HepG2 (cell line): ENCODE data around the gene FKBP14. TPM values are rescaled to one million over a fixed set of nuclear protein-coding genes. Genes with fewer than 3 reads are reported as not detected.

ENCODE experiments used
- FOXA1 ChIP-seq, 2 experiments: fragments of 450-650 bp in 1 of 2; sonication (generic) in 1 of 2; formaldehyde crosslinking in 1 of 2; IDR thresholded peaks; 2 replicates each; pipeline versions ENCODE4 v1.4.0 to v1.6.1; 2016 to 2020; ENCODE audit warnings: missing genetic modification reagents in 1 of 2
- KLF11 ChIP-seq: IDR thresholded peaks from 2 replicates; pipeline ENCODE4 v1.6.1; 2016; ENCODE audit warnings: missing compliant biosample characterization
- MLX ChIP-seq: IDR thresholded peaks from 2 replicates; pipeline ENCODE4 v1.6.1; 2016
- MLXIP ChIP-seq: sonication (generic); formaldehyde crosslinking; IDR thresholded peaks from 2 replicates; pipeline ENCODE4 v1.9.0; 2021; ENCODE audit warnings: missing genetic modification reagents, borderline replicate concordance
- PRPF4 ChIP-seq: fragments of 200-400 bp; formaldehyde crosslinking; IDR thresholded peaks from 2 replicates; pipeline ENCODE4 v1.6.1; 2016; ENCODE audit warnings: low read length, low read depth; ENCODE audit not compliant: poor library complexity, severe bottlenecking
- SAP130 ChIP-seq: IDR thresholded peaks from 2 replicates; pipeline ENCODE4 v1.6.1; 2016; ENCODE audit warnings: low read depth
- SNAPC5 ChIP-seq: sonication (generic); formaldehyde crosslinking; IDR thresholded peaks from 2 replicates; pipeline ENCODE4 v1.8.1; 2023; ENCODE audit warnings: mild to moderate bottlenecking, missing genetic modification reagents, borderline replicate concordance
- TEF ChIP-seq: sonication (generic); formaldehyde crosslinking; IDR thresholded peaks from 2 replicates; pipeline ENCODE4 v1.5.0; 2020; ENCODE audit warnings: missing genetic modification reagents
- YEATS2 ChIP-seq: sonication (generic); formaldehyde crosslinking; IDR thresholded peaks from 2 replicates; pipeline ENCODE4 v1.4.0; 2020; ENCODE audit warnings: missing genetic modification reagents, borderline replicate concordance
- ZBTB46 ChIP-seq: sonication (generic); formaldehyde crosslinking; IDR thresholded peaks from 2 replicates; pipeline ENCODE4 v1.4.0; 2020; ENCODE audit warnings: mild to moderate bottlenecking, missing genetic modification reagents, borderline replicate concordance
- ZHX2 ChIP-seq, 2 experiments: sonication (generic) in 1 of 2; formaldehyde crosslinking in 1 of 2; IDR thresholded peaks; 2 replicates each; pipeline versions ENCODE4 v1.6.1 to v1.9.0; 2014 to 2022; ENCODE audit warnings: antibody characterized with exemption in 1 of 2, borderline replicate concordance in 1 of 2, inconsistent platforms in 1 of 2, low read depth in 1 of 2, missing genetic modification reagents in 1 of 2
- ZNF33A ChIP-seq: sonication (generic); formaldehyde crosslinking; IDR thresholded peaks from 2 replicates; pipeline ENCODE4 v1.5.1; 2020; ENCODE audit warnings: missing genetic modification reagents, mild to moderate bottlenecking, moderate library complexity, borderline replicate concordance
- ZNF367 ChIP-seq: sonication (generic); formaldehyde crosslinking; IDR thresholded peaks from 2 replicates; pipeline ENCODE4 v1.4.0; 2020; ENCODE audit warnings: missing genetic modification reagents, borderline replicate concordance
- ZNF615 ChIP-seq: sonication (generic); formaldehyde crosslinking; IDR thresholded peaks from 2 replicates; pipeline ENCODE4 v1.5.0; 2020; ENCODE audit warnings: mild to moderate bottlenecking, missing genetic modification reagents, borderline replicate concordance
- polyA plus RNA-seq, 8 experiments: library from polyadenylated mRNA; depleted of rRNA in 3 of 8; stranded (reverse) in 7 of 8; unstranded in 1 of 8; fragments of >200 nt; fragmentation: Illumina TruSeq in 4 of 8; extraction: Trizol in 4 of 8; gene quantifications; 2 replicates each; pipeline versions ENCODE4 v1.2.1 to v1.2.3, GENCODE V29; 2011 to 2016; ENCODE audit warnings: low read depth in 4 of 8, missing spikeins in 1 of 8, mixed read lengths in 1 of 8; ENCODE audit not compliant: insufficient read depth in 1 of 8
- total RNA-seq, 5 experiments: library from RNA; depleted of rRNA; stranded (reverse); fragments of >200 nt; fragmentation: Illumina TruSeq; extraction: Trizol; gene quantifications; 2 replicates each; pipeline ENCODE4 v1.2.3, GENCODE V29; 2016; ENCODE audit warnings: low read depth in 1 of 5

FKBP14 gene
- total and polyA plus RNA-seq, 2 of the 13 experiments (the other 11 are each of a cell fraction or from before 2014, with no cell fraction given), result 20.0 to 32.3 TPM

- TF ChIP-seq MLXIP (CRISPR knock-in tag) (no peak), YEATS2 (no peak), ZHX2 (IDR thresholded peaks at IDR 0.05; ENCODE audit: low read depth) (no peak), ZHX2 (CRISPR knock-in tag; IDR thresholded peaks at IDR 0.05; ENCODE audit: borderline replicate concordance) (no peak), MLX (CRISPR knock-in tag) (no peak), ZBTB46 (CRISPR knock-in tag) (no peak), ZNF33A (CRISPR knock-in tag) (no peak), PRPF4 (no peak), SNAPC5 (CRISPR knock-in tag) (0 out of 2 replicates have a peak, but pooled peaks have one; percentile 10), FOXA1 (IDR thresholded peaks at IDR 0.05) (no peak), FOXA1 (CRISPR knock-in tag; IDR thresholded peaks at IDR 0.05) (no peak), TEF (CRISPR knock-in tag) (0 out of 2 replicates have a peak, but pooled peaks have one; percentile 11), KLF11 (no peak), SAP130 (CRISPR knock-in tag) (peak; percentile 7; the same call in 1 of the 2 replicates), ZNF367 (no peak), ZNF615 (CRISPR knock-in tag) (no peak)
Observed at GRCh38 chr7:30028749-30029635, 2.5 kb upstream of the FKBP14 start (continued).
